ENCODE data around the gene RNF40. TPM values are rescaled to one million over a fixed set of nuclear protein-coding genes. Genes with fewer than 3 reads are reported as not detected.

RNF40 gene
- polyA plus RNA-seq, 3 donors from 2014 or later: 19.3 to 87.3 (median 24.6) TPM

DNA sequence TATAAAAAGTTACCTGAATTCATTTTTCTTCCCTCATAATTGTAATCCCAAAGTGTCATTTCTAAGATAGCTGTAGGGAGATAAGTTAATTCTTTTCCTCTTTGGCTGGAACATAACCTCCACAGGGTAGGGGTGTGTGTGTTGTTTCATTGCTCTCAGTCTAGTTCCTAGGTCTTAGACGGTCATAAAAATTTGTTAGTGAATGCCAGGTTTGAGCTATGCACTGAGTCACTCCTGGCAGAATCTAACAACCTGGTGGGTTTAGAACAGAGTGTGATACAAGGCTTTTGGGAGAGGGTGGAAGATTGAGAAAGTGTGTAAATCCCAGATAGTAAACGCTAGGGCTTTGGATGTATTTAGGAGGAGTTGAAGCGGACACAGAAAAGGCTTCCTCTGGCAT lies 14.8 kb upstream of the RNF40 start:
- H3K4me1 Mint-ChIP-seq: peaks cover 34 to 44% of the 10 kb centered on the region in 2 donors
- no peaks in the 10 kb centered on the region for H3K9me3 Mint-ChIP-seq
- peaks cover 11 to 22% (median 18%) of the 10 kb centered on the region in 3 donors for H3K27me3 Mint-ChIP-seq (ENCODE audit: low read depth in 3 of 3)
- no peak for DNase-seq
- H3K36me3 Mint-ChIP-seq: peaks cover 4 to 17% (median 15%) of the 10 kb centered on the region in 3 donors
- peak overlapping the region; percentile 87 to 93 (median 90) for H3K4me3 Mint-ChIP-seq
- H3K27ac Mint-ChIP-seq: peak overlapping the region; percentile 84 to 94 (median 91)

DNA sequence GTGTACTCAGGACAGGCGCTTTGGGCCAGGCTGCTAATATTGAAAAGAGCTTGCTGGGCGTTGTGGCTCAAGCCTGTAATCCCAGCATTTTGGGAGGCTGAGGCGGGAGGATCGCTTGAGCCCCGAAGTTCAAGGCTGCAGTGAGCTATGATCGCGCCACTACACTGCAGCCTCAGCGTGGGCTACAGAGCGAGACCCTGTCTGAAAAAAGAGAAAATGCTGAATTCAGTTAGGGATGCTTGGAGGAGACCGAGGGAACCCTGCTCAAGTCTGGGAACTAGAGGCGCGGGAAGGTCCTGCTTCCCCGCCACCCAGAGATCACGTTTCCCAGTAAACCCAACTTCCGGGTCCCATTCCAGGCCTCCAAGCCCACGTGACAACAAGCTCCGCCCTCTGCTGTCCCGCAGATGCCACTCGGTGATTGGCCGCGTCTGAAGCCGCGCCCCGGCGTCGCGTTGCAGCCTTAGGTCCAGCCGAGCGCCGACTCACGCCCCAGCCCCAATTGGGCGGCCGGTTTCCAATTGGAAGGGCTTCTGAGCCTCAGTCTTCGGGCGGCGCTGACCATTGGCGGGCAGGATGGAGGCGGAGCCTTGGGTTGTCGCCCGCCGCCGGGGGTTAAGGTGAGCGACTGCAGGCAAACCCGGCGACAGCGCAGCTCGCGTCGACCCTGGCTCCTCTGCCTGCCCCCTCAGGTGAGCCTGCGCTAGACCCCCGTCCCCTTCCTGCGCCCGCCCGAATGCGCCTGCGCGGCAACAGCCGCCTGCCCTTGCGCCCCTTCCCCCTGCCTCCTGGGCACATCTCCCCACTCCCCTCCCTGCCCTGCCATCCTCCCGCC lies 14.1 kb upstream of the RNF40 start, which contains the start of gene PHKG2:
Gene PHKG2, plus strand, starts transcription at position 627 of the 835 bp plus-strand sequence. CDS start 396 bp downstream, outside the sequence.
- DNase-seq: peak; percentile 96 to 97 (median 96)
- H3K9me3 Mint-ChIP-seq: no peaks in the 10 kb centered on the region
- H3K4me3 Mint-ChIP-seq: peak within 1 kb of the TSS; percentile 87 to 94 (median 91)
- peaks cover 4 to 17% (median 15%) of the 10 kb centered on the region in 3 donors for H3K36me3 Mint-ChIP-seq
- peaks cover 34 to 44% of the 10 kb centered on the region in 2 donors for H3K4me1 Mint-ChIP-seq
- peaks cover 11 to 22% (median 18%) of the 10 kb centered on the region in 3 donors for H3K27me3 Mint-ChIP-seq (ENCODE audit: low read depth in 3 of 3)
- H3K27ac Mint-ChIP-seq: peak within 1 kb of the TSS; percentile 91 to 98 (median 94)

DNA sequence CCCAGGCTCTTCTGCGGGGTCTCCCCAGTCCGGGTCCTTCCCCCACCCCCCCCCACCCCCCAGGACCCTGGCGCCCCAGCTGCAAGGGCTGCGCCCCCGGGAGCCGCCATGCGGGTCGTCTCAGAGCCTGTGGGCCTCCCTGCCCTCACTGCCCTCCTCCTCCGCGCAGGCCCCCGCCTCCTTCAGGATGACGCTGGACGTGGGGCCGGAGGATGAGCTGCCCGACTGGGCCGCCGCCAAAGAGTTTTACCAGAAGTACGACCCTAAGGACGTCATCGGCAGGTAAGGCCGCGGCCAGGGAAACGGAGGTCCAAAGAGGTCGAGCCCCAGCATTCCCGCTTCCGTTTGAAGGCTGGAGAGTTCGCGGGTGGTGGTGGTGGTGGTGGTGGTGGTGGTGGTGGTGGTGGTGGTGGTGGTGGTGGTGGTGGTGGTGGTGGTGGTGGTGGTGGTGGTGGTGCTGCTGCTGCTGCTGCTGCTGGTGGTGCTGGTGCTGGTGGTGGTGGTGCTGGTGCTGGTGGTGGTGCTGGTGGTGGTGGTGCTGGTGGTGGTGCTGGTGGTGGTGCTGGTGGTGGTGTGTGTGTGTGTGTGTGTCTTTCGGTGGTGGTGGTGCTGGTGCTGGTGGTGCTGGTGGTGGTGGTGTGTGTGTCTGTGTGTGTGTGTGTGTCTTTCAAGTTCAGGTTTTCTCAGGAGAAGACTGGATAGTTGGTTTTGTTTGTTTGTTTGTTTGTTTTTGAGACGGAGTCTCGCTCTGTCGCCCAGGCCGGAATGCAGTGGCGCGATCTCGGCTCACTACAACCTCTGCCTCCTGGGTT lies 13.3 kb upstream of the RNF40 start:
- Mint-ChIP-seq H3K9me3 (no peaks in the 10 kb centered on the region), H3K27ac (peak overlapping the region; percentile 87 to 98 (median 92)), H3K4me1 (peaks cover 34 to 44% of the 10 kb centered on the region in 2 donors), H3K4me3 (peak overlapping the region; percentile 87 to 94 (median 91)), H3K27me3 (ENCODE audit: low read depth in 3 of 3) (peaks cover 11 to 22% (median 18%) of the 10 kb centered on the region in 3 donors), H3K36me3 (peaks cover 4 to 18% (median 15%) of the 10 kb centered on the region in 3 donors)
- DNase-seq: peak; percentile 66 to 71 (median 68)

DNA sequence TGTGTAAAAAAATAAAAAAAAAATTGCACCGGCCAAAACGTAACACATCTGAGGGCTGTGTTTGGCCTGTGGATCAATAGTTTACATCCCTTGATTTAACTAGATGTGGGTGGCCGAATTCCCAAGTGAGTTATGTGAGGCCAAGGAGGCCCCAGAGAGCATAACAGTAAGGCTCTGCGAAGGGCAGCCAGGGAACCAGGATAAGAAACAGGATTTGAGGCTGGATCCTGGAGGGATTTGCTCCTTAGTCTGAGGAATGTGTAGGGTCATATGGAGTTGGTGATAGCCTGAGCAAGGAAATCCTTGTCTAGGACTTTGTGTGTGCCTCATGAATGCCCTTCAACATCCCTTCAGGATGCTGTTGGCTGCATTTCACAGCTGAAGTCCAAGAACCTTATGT lies 11.9 kb upstream of the RNF40 start:
- H3K27me3 Mint-ChIP-seq (ENCODE audit: low read depth in 3 of 3): peaks cover 11 to 22% (median 18%) of the 10 kb centered on the region in 3 donors
- H3K27ac Mint-ChIP-seq: peak overlapping the region in 3 of 6 donors; percentile 18 to 62 (median 59)
- H3K9me3 Mint-ChIP-seq: no peaks in the 10 kb centered on the region
- no peak for DNase-seq
- H3K4me3 Mint-ChIP-seq: peak overlapping the region in 3 of 5 donors; percentile 72 to 93 (median 90)
- H3K4me1 Mint-ChIP-seq: peaks cover 34 to 44% of the 10 kb centered on the region in 2 donors
- H3K36me3 Mint-ChIP-seq: peaks cover 10 to 19% (median 16%) of the 10 kb centered on the region in 3 donors

DNA sequence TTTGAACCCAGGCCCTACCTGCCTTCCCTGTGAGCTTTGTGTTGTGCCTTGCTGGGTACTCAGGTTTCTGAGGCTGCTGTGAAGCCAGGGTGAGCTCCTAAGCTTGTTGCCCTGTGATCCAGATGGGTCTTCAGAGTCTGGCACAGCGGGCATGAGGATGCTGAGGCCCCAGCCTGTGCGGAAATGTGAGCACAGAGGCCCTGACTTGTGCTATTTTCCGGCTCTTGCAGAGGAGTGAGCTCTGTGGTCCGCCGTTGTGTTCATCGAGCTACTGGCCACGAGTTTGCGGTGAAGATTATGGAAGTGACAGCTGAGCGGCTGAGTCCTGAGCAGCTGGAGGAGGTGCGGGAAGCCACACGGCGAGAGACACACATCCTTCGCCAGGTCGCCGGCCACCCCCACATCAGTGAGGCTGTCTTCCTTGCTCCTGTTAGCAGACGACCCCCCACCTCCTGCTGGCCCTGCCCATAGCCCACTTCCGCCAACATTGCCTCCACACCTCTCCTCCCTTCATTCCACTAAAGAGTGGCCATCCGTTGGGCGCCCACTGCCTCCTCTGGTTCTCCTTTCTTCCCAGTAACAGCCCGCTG lies 11.2 kb upstream of the RNF40 start:
- H3K9me3 Mint-ChIP-seq: no peaks in the 10 kb centered on the region
- H3K36me3 Mint-ChIP-seq: peaks cover 10 to 19% (median 15%) of the 10 kb centered on the region in 3 donors
- no peak for DNase-seq
- peaks cover 11 to 22% (median 18%) of the 10 kb centered on the region in 3 donors for H3K27me3 Mint-ChIP-seq (ENCODE audit: low read depth in 3 of 3)
- H3K4me1 Mint-ChIP-seq: peaks cover 34 to 44% of the 10 kb centered on the region in 2 donors
- H3K4me3 Mint-ChIP-seq: peak overlapping the region in 4 of 5 donors; percentile 33 to 90 (median 52)
- peak overlapping the region in 1 of 6 donors; percentile 46 for H3K27ac Mint-ChIP-seq

DNA sequence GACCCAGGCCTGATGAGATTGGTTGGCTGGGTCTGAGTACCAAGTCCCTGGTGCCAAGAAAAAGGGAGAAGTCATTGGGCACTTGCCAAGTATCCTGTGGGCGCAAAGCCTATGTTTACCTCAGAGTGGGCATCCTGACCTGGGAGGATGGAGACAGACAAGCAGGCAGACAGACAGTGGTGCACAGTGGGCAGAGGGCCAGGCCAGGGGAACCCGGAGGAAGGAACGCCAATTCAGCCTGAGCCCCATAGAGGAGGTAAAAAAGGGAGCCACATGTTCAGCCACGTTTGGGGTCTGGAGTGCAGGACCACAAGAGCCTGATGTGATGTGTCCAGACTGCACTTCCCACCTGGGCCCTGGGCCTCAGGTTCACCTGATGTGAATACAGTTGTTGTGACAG lies 8.5 kb upstream of the RNF40 start:
- H3K4me1 Mint-ChIP-seq: peaks cover 24 to 29% of the 10 kb centered on the region in 2 donors
- H3K27me3 Mint-ChIP-seq (ENCODE audit: low read depth in 3 of 3): peaks cover 6 to 13% (median 13%) of the 10 kb centered on the region in 3 donors
- no peaks in the 10 kb centered on the region for H3K9me3 Mint-ChIP-seq
- no peak overlapping the region for H3K4me3 Mint-ChIP-seq
- H3K36me3 Mint-ChIP-seq: peaks cover 10 to 19% (median 15%) of the 10 kb centered on the region in 3 donors
- no peak overlapping the region for H3K27ac Mint-ChIP-seq
- no peak for DNase-seq

DNA sequence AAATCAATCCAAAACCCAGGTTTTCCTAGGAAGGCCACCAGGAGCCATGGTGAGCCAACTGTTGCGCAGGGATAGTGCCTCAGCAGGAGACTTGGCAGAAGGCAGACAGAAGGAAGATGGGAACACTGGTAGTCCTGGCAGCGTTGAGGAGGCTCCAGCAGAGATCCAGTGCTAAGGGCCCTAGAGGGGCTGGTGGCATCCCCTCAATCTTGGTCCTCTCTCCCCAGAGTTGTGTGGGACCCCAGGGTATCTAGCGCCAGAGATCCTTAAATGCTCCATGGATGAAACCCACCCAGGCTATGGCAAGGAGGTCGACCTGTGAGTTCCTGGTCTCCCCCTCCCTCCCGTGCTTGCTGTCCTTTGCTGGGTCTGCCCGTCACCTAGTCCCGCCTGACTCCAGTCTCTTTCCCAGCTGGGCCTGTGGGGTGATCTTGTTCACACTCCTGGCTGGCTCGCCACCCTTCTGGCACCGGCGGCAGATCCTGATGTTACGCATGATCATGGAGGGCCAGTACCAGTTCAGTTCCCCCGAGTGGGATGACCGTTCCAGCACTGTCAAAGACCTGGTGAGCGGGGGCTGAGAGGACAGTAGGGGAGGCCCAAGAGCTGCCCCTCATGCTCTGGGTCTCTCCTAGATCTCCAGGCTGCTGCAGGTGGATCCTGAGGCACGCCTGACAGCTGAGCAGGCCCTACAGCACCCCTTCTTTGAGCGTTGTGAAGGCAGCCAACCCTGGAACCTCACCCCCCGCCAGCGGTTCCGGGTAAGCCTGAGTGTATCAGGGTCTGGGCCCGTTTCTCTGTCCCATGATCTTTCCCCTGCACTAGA lies 6.0 kb upstream of the RNF40 start:
- H3K4me3 Mint-ChIP-seq: peak overlapping the region in 1 of 5 donors; percentile 14
- peaks cover 2 to 3% (median 2%) of the 10 kb centered on the region in 3 donors for H3K27me3 Mint-ChIP-seq (ENCODE audit: low read depth in 3 of 3)
- no peaks in the 10 kb centered on the region for H3K9me3 Mint-ChIP-seq
- no peak for DNase-seq
- peaks cover 10 to 14% (median 10%) of the 10 kb centered on the region in 3 donors for H3K36me3 Mint-ChIP-seq
- peaks cover 13 to 16% of the 10 kb centered on the region in 2 donors for H3K4me1 Mint-ChIP-seq
- peak overlapping the region in 2 of 6 donors; percentile 22 to 57 for H3K27ac Mint-ChIP-seq

DNA sequence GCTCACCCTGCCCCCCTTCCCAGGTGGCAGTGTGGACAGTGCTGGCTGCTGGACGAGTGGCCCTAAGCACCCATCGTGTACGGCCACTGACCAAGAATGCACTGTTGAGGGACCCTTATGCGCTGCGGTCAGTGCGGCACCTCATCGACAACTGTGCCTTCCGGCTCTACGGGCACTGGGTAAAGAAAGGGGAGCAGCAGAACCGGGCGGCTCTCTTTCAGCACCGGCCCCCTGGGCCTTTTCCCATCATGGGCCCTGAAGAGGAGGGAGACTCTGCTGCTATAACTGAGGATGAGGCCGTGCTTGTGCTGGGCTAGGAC lies 5.4 kb upstream of the RNF40 start:
- H3K27ac Mint-ChIP-seq: no peak overlapping the region
- no peaks in the 10 kb centered on the region for H3K9me3 Mint-ChIP-seq
- no peak overlapping the region for H3K4me3 Mint-ChIP-seq
- H3K27me3 Mint-ChIP-seq (ENCODE audit: low read depth in 3 of 3): peaks cover under 1 to 3% (median 2%) of the 10 kb centered on the region in 3 donors
- peaks cover 10 to 14% of the 10 kb centered on the region in 2 donors for H3K4me1 Mint-ChIP-seq
- H3K36me3 Mint-ChIP-seq: peaks cover 5 to 10% (median 10%) of the 10 kb centered on the region in 3 donors
- no peak for DNase-seq

DNA sequence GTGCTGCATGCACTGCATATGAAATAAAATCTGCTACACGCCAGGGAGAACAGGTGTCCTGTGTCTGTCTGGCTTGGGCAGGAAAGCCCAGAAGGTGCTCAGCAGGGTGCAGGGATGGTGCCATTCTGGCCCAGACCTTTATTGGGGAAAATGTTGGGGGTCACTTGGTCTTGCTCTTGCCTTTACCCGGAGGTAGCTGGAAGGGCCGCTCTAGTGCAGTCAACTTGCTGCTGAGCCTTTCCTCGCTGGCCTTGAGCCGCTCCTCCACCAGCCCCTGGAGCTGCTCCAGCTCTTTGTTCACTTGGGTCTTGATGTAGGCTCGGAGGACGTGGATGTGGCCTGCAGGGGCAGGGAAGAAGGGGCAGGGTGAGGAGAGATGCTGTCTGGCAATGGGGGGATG lies 4.8 kb upstream of the RNF40 start:
- H3K4me3 Mint-ChIP-seq: no peak overlapping the region
- no peak overlapping the region for H3K27ac Mint-ChIP-seq
- peaks cover 5 to 10% (median 10%) of the 10 kb centered on the region in 3 donors for H3K36me3 Mint-ChIP-seq
- H3K4me1 Mint-ChIP-seq: peaks cover 16 to 19% of the 10 kb centered on the region in 2 donors
- H3K9me3 Mint-ChIP-seq: no peaks in the 10 kb centered on the region
- DNase-seq: no peak
- peaks cover 5 to 8% (median 7%) of the 10 kb centered on the region in 3 donors for H3K27me3 Mint-ChIP-seq (ENCODE audit: low read depth in 3 of 3)

DNA sequence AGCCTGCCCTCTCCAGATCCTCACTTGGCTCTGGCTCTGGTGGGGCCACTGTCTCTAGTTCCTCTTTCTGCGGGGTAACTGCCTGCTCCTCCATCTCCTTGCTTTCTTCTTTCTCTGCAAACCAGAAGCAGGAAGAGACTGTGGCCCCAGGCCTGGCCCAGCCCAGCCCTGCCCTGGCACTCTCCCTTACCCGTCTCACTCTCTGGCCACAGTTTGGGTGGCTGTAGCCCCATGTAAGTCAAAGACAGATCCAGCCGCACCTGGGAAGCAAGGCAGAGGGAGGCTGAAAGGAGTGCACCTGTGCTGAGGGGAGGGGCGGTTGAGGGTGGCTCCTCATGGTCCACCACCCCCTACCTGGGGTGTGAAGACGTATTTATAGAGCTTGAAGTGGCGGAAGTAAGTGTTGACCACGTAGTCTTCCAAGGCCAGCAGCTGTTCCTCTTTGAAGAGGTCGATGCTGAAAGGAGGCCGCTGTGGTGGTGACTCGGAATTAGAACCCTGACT lies 3.1 kb upstream of the RNF40 start:
- Mint-ChIP-seq H3K4me3 (peak overlapping the region in 3 of 5 donors; percentile 21 to 63 (median 43)), H3K4me1 (peaks cover 32 to 33% of the 10 kb centered on the region in 2 donors), H3K36me3 (peaks cover 8 to 10% (median 9%) of the 10 kb centered on the region in 3 donors), H3K27me3 (ENCODE audit: low read depth in 3 of 3) (peaks cover 5 to 8% (median 8%) of the 10 kb centered on the region in 3 donors), H3K27ac (peak overlapping the region in 3 of 6 donors; percentile 36 to 68 (median 68)), H3K9me3 (no peaks in the 10 kb centered on the region)
- DNase-seq: no peak

DNA sequence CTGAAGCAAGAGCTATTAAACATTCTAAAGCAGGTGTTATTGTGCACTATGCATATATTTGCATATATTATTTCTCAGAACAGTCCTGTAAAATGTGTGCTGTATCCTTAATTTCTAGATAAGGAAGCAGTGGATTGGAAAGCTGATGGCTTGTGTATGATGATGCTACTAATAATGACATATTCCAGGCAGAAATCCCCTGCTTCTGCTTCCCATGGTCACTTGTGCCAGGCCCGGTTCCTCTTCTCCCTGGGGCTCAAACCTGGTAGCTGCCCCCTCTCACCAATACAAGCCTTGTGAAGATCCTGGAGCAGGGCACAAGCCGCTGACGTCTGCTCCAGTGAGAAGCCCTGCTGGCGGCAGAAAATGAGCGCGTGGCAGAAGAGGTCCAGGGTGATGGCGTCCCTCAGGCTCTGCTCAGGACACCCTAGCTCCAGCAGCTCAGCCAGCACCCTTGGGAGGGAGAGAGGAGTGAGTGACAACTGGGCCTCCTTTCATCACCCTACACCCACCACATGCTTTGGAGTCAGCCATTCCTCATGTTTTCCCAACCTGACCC lies 2.0 kb upstream of the RNF40 start:
- Mint-ChIP-seq H3K36me3 (peaks cover 3 to 8% (median 6%) of the 10 kb centered on the region in 3 donors), H3K27me3 (ENCODE audit: low read depth in 3 of 3) (peaks cover 7 to 8% (median 8%) of the 10 kb centered on the region in 3 donors), H3K27ac (peak overlapping the region in 2 of 6 donors; percentile 68 to 94), H3K4me3 (peak overlapping the region in 4 of 5 donors; percentile 36 to 92 (median 42)), H3K9me3 (no peaks in the 10 kb centered on the region), H3K4me1 (peaks cover 32 to 34% of the 10 kb centered on the region in 2 donors)
- DNase-seq: no peak
